Measurements from ENCODE around the gene GJB2.
"Not testable (repeated sequence)": the region's sequence is repeated elsewhere in the genome, so short reads cannot be mapped to it uniquely, and the experiment has no call there.

The GJB2 gene

GRCh38 chr13:20165417-20166257 lies 27.1 kb downstream of the GJB2 start:
- no peak for DNase-seq (ENCODE audit: low read depth in 2 of 2)

DNA sequence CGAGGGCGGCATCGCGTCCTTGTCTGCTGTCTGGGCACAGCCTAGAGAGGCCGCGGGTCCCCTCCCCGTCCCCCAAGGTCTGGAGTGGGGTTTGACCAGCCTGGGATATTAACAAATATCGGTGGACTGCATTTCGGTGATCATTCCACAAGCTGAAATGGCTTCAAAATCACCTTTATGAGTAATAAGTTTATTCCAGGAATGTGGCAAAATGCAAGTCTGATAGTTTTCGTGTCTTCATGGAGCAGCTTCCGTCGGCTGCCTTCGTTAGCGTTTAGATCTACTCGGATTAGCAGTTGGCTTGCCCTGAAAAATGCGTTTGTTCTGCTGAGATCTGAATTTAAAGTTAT lies 30.8 kb downstream of the GJB2 start:
- no peak for DNase-seq (ENCODE audit: low read depth in 2 of 2)

GRCh38 chr13:20161275-20161950 lies 31.3 kb downstream of the GJB2 start:
- peak; percentile 24 to 74 for DNase-seq (ENCODE audit: low read depth in 2 of 2)

DNA sequence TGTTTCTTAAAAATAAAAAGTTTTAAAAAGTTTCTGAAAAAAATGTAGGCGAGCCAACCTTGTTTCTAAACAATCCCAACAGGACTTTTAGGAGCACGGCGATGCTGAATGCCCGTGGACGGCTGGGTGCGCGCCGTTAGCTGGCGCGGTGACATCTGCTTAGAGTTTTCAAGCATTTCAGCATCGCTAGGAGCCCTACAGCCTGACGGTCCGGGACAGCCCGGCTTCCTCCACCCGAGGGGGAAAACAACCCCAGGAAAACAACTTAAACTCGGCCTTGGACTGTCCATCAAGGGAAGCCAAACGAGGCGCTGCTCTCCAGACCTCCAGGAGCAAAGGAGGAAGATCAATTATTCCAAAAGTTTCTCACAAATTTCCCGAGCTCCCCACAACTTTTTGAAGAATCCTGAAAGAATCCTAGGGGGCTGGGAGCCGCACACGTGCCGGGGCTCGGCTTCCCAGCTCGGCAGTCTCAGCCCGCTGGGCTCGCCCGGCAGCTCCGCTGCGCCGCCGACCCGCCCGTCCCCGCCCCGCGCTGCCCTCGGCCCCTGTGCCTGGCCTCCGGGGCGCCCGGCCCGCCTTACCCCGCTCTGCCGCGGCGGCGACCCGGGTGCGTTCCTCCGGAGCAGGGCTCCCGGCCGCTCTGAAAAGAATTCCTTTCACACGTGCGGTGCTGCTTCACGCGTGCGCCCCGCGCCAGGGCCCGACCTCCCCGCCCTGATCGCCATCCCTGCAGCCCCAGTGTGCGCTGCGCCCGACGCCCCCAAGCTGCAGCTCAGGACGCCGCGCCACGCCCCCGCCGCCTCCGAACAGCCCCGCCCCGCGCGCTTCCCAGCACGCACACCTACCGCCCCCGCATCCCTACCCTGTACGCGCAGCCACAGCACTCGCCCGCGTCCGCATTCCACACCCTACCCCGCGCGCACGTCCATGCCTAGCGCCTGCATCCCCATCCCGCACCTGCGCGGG lies 32.1 kb downstream of the GJB2 start, which contains the start of gene GJA3:
Gene GJA3 (minus strand): TSS at position 747 of the 969 bp plus-strand sequence. CDS start 17,764 bp downstream, outside the sequence.
- DNase-seq (ENCODE audit: low read depth in 2 of 2): peak; percentile 42 to 74

GRCh38 chr13:20159646-20160305 lies 33.0 kb downstream of the GJB2 start:
- no peak for DNase-seq (ENCODE audit: low read depth in 2 of 2)

DNA sequence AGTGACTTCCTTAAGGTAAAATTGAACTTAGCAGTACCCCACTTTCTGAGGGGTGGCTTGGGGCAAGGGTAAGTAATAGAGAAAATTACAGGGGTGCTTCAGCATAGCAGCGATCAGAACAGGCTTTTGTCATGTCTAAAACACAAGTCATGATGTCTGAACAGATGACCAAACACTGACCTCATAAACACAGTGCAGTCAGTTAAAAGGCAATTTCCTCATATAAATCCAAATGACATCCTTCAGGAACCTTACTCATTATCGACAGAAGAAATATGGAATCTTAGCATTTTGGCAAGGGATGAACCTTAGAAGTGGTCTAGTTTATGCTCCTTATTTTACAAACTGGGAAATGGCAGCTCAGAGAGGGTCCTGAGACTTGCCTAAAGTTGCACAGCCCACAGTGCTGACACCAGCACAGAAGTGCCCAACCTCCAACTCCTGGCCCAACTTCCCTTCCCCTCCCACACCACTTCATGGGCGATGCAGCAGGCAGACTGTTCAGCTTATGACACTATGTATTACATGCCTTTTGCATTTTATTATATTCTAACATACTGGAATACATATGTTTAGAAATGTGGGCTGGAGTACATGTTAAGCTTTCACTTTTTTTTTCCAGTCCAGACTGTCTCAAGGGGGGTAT lies 35.5 kb downstream of the GJB2 start:
- no peak for DNase-seq (ENCODE audit: low read depth in 2 of 2)

- DNase-seq (ENCODE audit: low read depth in 2 of 2): no peak
These were observed 36.0 kb downstream of the GJB2 start for GRCh38 chr13:20156702-20157101.

DNA sequence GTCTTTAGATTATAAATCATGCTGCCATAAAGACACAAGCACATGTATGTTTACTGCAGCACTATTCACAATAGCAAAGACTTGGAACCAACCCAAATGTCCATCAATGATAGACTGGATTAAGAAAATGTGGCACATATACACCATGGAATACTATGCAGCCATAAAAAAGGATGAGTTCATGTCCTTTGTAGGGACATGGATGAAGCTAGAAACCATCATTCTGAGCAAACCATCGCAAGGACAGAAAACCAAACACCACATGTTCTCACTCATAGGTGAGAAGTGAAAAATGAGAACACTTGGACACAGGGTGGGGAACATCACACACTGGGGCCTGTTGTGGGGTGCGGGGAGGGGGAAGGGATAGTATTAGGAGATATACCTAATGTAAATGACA lies 39.4 kb downstream of the GJB2 start:
- not testable (repeated sequence) for DNase-seq (ENCODE audit: low read depth in 2 of 2)

- DNase-seq (ENCODE audit: low read depth in 2 of 2): no peak
These were observed 41.1 kb downstream of the GJB2 start for GRCh38 chr13:20151612-20152011.

- no peak for DNase-seq (ENCODE audit: low read depth in 2 of 2)
These were observed 41.7 kb downstream of the GJB2 start for GRCh38 chr13:20151016-20151415.

DNA sequence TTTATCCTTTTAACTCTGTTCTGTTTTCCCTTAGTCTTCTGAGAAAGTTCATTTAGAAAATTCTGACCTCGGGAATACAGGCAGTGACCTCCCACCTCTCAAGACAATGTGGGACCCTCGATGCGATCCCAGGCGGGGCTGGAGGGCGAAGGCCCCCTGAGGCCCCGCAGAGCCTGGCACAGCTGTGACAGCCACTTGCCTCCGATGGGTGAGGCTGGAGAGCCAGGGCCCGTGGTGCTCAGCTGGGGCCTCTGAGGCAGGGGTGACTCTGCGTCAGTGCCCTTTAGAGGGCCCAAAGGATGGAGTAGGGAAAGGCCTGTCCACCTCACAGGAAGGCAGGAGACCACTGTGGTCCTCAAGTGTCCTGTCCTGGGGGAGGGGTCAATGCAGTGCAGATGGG lies 42.2 kb downstream of the GJB2 start:
- no peak for DNase-seq (ENCODE audit: low read depth in 2 of 2)

GRCh38 chr13:20149762-20150161 lies 43.0 kb downstream of the GJB2 start:
- no peak for DNase-seq (ENCODE audit: low read depth in 2 of 2)

DNA sequence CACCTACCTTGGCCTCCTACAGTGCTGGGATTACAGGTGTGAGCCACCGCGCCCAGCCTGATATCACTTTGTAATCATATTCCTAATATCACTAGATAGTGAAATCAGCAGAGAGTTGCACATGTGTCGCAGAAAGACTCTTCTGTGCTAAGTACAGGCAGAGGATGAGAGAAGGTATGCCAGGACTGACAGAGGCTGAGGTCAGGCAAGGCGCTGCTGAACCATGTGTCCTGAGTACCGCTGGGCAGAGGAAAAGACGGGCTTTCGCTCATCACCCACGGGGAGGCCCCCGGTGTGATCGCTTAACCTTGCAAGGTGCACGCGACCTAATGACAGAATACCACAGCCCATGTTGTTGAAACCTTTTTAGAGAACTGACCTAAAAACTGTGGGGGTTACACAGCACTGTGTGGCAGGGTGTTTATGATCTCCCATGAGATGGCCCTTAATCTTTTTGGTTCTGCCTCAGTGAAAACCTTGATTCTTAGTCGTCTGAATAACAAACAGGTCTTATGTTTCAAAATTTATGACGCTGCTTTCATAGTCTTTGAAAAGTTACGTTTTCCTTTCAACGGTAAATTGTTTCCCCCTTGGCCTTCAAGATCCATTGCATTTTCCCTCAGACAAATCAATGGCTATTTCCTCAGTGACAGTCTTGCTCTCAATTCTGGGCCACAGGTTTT lies 44.1 kb downstream of the GJB2 start:
- no peak for DNase-seq (ENCODE audit: low read depth in 2 of 2)

DNA sequence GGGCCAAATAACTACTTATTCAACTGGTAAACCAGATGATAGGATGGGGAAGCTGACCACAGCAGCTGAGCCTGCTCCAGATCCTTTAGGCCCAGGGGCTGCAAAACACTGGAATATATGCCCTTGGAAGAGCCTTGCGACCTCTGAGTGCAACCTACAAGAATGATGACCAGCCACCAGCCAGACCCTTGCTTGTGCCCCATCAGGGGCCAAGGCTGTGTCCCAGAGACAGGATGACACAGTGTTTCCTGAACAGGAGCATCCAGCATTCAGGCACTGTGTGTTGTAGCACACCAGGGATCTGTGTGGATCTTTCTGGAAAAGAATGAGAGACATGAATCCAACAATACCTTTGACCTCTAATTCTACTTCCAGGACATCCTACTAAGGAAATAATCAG lies 46.4 kb downstream of the GJB2 start:
- no peak for DNase-seq (ENCODE audit: low read depth in 2 of 2)

GRCh38 chr13:20145521-20145920 lies 47.2 kb downstream of the GJB2 start:
- no peak for DNase-seq (ENCODE audit: low read depth in 2 of 2)

DNA sequence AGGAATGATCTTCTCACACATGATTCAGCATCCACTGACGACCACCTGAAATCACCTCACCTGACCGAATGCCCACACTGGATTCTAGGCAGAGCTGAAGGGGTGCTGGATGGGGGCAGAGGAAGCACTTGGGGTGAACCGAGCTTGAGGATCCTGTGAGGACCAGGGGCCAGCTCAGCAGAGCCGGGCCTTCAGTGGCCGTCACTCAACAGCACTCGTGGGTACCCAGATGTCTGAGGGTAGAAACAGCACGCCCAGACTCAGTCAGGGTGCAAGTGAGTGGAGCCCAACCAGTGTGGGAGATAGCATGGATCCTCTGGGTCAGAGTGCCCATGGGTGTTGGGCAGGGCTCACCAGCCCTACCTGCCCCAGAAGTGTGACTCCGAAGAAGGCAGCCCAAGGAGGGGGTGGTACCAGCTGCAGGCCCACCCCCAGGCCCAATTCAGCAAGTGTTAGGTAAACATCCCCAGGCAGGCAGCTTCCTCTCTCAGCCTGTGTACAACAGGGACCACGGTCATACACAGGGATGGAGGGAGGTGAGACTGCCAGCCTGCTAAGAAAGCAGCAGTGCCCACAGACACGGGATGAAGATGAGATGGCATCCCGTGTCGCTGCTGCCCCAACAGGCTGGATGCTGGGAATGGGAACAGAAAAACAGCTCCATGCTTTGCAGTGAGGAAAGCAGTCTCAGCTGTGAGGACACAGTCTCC lies 48.4 kb downstream of the GJB2 start:
- no peak for DNase-seq (ENCODE audit: low read depth in 2 of 2)

DNA sequence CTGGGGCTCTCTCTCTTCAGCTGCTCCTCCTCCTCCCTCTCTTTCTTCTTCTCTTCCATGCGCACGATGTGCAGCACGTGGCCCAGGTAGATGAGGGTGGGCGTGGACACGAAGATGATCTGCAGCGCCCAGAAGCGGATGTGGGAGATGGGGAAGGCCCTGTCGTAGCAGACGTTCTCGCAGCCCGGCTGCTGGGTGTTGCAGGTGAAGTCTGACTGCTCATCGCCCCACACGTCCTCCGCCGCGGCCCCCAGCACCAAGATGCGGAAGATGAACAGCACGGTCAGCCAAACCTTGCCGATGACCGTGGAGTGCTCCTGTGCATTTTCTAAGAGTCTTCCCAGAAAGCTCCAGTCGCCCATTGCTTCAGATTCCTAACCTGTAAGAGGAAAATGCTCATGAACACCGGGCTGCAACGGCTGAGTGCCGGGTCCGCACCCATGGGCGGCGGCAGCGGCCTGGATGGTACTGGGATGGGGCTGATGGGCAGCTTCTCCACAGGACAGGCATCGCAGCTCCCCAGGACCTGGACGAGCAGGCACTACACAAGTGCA lies 49.7 kb downstream of the GJB2 start:
- no peak for DNase-seq (ENCODE audit: low read depth in 2 of 2)

GRCh38 chr13:20142023-20142926 lies 50.5 kb downstream of the GJB2 start:
- no peak for DNase-seq (ENCODE audit: low read depth in 2 of 2)

All from stimulated activated CD8-positive, alpha-beta memory T cell treated with anti-CD3 and anti-CD28 coated beads, Interleukin-7, amount 100 ng/mL, for 4 hours (primary cell).